ENCODE data around the gene ADAMTS5.

DNA sequence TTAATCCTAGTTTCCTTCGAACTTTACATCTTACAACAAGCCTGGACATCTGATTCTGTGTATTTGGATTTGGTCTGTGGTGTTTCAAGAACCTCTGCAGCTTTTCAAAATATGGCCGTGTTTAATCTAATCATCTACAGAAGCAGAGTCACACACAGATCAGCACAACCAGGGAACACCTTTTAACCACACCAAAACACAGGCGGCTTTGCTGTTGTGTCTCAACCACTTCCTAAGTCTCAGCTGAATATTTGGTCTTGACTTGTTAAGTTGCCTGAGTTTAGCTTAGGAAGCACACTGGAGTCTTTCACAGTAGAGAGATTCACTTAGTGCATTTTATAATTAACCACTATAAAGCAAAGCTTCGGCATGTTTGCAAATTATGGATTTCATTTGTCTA lies 17.1 kb downstream of the ADAMTS5 start:
- TF ChIP-seq CTCF (IDR thresholded peaks at IDR 0.05; ENCODE audit: low read length), result no peak
- no peak for TF ChIP-seq EZH2 (optimal IDR thresholded peaks at IDR 0.05; ENCODE audit: low read depth, low read length)
